HG02588 (cell line): ENCODE measurements around the gene SYNE3.

Source experiments
- ATAC-seq: cut with Tn5 transposase; IDR thresholded peaks from one replicate; pipeline ENCODE4 v1.9.1; 2021; ENCODE audit warnings: mild to moderate bottlenecking, moderate library complexity; ENCODE audit not compliant: unreplicated experiment

Gene SYNE3

DNA sequence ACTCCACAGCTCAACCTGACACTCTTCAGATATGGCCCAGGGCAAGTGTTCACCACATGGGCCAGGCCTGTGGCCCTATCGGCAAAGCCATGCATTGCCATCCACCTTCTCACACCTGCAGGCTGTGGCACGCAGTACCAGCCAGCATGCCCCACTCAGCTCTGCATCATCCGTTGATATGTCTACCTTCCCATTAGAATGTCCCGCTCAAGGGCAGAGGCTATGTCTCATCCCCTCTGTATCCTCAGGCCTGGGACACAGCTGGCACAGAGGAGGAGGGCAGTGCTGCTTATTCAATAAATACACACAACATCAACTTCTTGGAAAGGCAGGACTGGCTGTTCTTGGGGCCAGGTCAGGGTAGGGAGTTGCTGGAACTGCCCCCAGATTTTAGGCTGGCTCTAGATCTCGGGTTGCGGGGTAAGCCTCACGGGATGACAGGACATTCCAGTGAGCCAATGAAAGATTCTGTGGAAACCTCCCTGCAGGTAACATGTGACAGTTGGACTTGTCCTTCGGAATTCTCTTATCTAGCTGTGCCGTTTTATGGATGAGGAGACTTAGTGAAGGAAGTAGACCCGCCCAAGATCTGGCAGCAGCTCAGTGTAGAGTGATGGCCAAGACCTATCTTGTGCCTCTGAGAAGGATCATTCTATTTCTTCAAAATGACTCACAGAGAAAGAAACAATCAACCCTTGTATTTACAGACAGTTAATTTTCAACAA, 25.6 kb downstream of the SYNE3 start:
- ATAC-seq: no peak

DNA sequence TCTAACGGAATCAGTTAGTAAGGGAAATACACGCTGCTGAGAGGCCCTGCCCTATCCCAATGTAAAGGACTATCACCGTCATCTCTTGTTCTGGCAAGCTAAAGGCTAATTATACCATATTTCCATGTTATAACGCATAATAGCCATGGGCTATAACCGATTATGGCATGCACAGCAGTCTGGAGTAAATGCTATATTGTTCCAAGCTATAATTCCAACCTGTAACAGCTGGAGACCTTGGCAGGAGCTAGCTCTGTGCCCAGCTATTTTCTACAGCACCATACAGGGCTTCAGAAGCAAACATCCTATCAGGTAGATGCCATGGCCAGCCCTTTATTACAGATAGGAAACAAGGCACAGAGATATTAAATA, 26.3 kb downstream of the SYNE3 start:
- ATAC-seq: no peak

DNA sequence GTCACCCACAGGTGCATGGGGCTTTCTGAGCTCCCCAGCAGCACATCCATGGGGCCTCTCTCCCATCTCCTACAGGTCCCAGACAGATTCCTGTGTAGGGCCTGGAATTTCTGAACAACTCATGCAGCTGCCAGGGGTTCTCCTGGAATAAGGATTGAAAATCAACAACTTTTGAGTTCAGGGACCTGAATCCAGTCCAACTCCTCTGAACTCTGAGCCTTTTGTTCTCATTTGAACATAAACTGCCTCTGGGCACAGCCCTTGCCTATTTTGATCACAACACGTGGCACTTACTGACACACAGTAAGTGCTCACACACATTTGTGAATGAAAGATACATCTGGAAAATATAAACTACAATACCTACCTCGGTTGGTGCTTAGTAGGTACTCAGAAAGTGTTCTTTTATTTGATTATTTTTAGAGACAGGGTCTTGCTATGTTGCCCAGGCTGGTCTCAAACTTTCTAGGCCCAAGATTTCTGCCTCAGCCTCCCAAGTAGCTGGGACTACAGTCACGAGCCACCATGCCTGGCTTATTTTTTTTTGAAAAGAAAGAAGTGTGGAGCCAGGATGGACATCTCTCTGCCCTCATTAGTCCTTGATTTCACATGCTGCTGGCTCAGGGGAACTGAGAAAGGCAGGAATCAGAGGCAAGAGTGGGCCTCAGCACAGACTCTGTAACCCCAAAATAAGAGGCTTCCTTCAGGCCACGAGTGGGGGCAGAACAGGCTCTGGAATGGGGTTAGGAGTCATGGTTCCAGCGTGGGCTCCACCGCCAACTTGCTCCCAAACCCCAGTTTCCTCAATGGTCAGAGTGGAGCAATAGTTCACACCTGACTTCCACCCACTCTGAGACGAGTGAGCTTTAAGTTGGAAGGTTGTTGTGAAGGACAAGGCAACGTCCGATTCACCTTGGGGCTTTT, 27.0 kb downstream of the SYNE3 start:
- ATAC-seq: no peak

DNA sequence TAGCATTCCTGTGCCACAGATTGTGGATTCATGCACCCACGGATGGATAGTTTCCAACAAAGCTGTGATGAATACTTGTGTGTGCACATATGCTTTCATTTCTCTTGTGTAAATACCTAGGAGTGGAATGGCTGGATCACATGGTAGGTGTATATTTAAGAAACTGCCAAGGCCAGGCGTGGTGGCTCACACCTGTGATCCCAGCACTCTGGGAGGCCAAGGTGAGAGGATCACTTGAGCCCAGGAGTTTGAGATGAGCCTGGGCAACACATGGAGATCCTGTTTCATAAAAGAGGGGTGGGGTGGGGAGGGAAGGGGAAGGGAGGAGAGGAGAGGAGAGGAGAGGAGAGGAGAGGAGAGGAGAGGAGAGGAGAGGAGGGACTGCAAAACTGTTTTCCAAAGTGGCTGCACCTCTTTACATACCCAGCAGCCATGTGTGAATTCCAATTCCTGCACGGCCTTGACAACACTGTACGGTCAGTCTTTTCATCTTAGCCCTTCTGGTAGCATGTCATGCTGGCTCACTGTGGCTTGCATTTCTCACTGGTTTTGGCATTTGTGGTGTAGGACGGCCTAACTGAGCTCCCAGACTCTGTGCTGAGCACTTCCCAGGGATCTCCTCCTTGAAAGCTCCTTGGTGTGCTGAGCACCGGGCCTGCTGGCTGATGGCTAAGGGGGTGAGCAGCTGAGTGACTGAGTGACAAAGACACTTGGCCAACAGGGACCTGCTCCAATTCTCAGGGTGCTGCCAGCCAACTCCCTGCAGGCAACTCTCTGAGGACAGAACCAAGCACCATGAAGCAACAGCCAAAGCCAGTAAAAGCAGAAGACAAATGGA, 27.9 kb downstream of the SYNE3 start:
- ATAC-seq: no peak

DNA sequence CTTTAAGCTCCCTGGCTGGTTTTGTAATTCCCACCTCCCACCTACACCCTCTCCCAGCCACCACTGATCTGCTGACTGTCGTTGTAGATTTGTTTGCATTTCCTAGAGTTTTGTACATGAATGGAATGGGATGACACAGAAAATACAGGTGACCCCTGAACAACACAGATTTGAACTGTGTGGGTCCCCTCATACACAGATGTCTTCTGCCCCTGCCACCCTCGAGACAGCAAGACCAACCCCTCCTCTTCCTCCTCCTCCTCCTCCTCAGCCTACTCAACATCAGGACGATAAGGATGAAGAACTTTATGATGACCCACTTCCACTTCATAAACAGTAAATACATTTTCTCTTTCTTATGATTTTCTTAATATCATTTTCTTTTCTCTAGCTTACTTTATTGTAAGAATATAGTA, 28.8 kb downstream of the SYNE3 start:
- no peak for ATAC-seq

DNA sequence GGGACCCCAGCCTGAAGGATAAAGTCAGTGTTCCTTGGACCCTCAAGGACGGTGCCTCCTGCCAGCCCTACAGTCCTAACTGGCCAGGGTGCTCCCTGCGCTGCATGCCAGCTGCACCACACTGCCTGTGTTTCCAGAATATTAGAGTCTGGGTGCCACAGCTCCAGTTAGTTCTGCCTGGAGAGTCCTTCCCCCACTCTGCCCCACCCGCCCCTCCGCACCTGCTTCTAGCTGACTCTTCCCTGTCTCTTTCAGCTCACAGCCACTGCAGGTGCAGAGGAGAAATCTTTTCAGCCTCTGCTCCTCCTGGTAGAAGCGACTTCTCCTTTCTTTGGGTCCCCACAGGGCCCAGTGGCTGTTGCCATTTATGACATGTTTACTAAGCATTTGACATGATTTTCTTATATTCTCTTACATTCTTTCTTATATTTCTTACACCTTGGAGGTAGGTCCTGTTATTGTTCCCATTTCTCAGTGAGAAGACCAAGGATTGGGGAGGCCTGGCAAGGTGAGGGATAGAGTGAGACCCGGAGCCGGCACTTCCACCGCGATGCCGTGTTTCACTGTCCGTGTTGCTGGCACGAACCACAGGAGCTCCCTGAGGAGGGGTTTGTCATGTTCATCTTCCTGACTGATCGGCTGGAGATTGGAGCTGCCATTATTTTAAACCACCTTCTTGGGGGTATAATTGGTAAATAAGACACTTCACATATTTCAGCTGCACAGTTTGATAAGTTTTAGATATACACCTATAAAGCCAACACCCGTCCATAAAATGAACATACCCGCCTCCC, 29.4 kb downstream of the SYNE3 start:
- ATAC-seq: no peak

DNA sequence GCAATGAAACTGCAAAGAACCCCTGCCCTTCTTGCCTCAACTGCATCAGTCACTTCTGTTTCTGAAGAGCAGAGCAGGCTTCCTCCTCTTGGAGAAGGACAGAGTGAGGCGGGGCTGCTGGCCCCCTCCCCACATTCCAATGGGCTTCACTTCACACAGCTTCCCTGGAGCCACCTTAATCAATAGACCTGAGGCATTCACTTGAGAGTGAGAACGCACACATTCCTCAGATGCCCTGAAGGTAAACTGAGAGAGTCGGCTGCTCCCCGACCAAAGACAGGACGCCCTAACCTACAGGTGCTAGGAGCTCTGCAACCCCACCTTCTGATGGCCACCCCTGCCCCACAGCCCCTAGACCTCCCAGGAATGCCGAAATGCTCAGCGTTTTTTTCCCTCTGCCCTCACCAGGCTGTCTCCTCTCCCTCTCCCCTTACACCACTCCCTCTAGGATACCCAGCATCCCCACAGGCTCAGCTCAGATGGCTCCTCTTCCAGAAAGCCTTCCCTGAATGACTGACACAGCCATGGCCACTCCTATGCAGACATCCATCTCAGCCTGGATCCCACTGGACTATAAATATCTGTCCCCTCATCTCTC, 31.1 kb downstream of the SYNE3 start:
- ATAC-seq: no peak

DNA sequence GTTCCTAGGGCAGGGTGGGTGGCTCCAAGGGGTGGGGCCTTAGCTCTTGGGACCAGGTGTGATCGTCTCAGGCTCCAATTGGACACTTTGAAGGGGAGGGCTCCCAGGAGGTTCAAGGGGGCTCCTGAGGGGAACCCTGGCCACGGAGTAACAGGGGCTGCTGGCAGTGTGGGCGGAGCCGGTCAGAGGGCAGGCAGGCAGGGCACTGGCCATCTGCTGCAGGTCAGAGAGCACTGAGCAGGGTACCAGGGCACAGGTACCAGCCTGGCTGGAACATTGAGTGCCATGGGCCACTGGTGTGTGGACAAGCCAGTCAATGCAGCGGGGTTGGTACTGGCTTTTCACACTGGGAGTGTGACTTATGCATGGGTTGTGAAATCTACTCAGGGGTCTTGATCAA, 32.2 kb downstream of the SYNE3 start:
- no peak for ATAC-seq

DNA sequence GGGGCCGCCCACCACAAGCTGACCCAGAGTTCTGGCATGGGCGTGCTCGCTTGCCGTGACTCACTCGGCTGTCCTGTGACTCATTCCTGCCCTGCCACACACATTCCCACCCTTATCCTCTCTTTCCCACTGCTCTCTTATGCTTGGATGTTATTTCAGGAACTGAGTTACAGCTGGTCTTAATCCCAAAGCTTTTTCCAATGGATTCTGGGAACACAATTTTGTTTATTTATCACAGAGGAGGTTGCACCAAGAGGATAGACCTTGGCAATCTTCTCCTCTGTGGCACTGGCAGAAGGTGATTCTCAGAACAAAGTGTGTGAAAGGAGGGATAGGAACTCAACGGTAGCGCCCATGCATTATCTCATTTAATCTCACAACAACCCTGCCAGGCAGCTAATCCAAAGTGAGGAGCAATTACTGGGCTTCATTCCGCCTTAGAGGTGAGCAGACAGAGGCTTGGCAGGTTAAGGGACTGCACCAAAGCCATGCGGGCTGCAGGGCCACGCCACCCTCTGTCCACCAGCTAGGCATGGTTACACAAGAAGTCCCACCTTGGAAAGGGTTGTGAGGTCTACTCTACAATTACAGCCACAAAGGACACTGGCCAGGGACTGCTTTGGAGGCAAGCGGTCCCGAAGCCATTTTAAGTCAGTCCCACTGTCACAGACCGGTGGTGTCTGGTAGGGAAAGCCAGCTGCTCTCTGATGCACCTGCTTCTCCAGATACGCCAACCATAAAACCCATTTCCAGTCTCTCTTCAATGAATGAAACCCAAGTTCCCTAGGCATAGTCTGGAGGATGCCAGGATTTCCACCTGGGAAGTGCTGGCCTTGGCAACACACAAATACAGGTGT, 32.9 kb downstream of the SYNE3 start:
- no peak for ATAC-seq

DNA sequence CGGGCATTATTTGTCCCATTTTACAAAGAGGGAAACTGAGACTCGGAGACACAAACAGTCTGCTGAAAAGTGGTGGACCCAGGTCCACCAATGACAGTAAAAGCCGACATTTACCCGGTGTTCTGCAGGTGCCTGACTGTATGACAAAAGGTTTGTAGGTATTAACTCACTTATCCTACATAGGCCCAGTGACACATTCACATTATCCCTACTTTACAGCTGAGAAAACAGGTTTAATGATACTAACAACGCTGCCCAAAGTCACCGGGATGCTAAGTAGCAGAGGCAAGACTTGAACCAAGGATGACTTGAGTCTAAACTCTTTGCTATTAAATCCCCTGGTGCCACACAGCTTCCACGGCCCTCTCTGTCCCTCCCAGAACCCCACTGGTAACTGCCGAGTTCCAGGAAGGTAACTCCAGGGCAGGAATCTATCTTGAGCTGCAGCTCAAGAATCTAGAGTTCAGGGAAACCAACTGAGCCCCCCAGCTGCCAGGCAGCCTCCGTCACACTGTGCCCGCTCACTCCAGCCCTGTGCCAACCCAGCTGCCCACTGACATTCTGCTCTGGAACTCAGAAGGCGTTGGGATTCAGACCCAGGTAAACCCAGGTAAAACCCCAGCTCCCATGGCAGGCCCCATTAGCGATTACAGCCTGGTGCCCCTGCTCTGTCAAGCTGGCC, 33.7 kb downstream of the SYNE3 start:
- no peak for ATAC-seq

DNA sequence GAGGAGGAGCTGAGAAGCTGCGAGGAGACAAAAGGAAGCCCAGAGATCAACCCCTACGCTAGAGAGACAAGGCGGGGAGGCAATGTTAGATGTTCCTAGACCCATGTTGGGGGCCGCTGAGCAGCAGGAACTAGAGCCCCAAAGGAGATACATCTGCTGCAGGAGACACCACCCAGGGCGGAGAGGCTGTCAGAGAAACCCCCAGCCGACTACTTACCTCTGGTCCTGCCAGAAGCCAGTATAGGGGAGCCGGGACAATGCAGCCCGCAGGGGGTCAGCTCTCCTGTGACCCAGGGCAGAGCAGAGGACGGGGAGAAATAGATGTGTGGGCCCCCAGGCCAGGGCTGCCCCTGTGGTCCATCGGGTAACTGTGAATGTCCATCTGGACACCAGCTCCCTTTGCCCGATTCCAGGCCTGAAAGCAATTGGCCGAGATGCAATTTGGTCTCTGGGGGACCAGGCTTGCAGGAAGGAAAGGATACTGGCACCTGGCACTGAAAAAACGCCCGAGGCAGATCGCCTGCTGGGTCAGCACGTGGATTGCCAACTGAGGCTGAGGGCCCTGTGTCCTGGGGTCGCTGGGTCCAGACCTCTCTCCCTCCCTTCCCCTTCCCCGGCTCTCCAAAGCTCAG, 34.9 kb downstream of the SYNE3 start:
- ATAC-seq: no peak

DNA sequence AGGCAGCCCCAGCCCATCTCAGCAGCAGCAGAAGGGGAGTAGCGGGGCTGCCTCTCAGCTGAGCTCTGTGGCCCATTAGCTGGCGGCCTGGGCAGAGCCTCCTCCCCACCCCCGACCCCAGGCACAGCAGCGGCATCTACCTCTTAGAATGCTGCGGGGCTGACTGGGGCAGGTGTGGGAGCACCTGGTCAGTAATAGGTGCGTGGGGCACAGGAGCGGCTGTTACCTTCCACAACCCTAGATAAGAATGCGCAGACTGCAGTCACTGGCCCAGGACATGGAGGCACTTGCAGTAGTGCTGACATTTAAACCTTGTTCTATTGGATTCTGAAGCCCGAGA, 35.6 kb downstream of the SYNE3 start:
- ATAC-seq: no peak

DNA sequence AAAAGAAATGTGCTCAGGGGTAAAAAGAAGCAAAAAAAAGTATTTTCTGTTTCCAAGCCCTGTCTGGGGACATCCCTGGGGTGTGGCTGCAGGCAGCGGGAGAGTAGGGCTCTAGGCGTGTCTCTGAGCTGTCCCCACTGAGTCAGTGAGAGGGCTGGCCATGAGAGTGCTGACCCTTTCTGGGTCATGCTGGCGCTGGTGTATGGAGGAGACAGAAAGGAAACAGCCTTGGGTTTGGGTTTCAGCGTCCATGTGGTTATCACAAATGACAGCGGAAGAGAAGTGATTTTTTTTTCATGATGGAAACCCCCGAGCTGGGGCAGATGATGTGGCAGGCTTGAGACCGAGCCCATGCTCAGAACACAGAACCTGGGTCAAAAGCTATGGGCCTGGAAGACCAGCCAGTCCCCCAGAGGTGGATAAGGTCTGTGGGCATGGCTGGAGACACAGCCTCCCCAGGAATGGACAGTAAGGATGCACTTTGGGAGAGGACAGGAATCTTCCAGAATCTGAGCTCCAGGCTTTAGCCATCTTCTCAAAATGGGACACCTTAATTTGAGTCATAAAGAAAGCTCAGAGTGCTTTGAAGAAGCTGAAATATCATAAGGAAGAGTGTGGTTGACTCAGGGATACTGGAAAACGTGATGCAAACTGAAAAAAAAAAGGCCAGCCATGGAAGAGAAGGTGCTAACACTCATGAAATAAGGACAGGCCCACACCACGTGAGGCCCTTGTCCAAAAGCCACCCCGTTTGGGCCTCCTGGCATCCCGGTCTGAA, 36.2 kb downstream of the SYNE3 start:
- ATAC-seq: peak; percentile 58

DNA sequence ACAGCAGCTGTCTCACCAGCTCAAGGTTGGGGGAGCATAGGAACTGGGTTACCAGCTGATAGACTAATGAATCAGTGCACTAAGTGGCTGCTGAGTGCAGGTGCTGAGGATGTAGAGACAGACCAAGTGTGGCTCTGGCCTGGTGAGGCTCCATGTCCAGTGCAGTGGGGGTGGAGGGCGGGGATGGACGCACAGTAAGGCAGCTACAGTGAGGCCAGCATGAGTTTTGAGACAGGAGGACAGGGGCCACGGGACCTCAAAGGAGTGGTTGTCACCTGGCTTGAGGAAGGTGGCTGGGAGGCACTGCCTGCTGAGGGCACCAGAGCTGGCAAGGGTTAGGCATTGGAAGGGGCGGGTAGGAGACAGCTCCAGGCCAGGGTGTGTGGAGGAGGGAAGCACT, 37.0 kb downstream of the SYNE3 start:
- ATAC-seq: no peak

DNA sequence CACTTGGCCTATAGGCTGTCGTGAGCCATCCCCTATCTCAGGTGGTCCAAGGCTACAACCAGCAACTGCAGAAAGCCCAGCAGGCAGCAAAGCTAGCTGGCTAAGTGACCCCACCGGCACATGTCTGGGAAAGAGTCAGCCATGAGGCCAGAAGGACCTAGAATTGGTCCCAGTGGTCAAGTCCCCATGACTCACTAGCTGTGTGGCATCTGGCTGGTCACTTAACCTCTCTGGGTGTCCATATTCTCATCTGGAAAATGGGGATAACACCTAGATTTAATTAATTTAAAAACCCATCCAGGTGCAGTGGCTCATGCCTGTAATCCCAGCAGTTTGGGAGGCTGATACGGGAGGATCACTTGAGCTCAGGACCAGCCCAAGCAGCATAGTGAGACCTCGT, 37.6 kb downstream of the SYNE3 start:
- ATAC-seq: no peak

DNA sequence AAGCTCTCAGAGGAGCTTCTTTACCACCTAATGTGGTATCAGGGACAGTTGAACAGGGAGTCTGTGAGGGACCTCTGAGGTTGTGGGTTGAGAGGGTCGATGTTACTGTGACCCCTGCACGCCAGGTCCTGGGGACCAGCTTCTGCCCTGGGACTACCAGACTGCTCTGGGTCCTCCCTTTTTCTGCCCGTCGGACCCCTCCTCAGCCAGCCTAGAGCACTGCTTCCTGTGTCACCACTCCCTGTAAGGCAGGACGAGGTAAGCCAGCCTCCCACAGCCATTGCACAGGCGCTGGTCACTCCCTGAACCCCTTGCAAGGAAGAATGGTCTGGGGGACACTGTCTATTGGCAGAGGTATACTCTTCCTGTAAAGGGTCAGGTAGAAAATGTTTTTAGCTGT, 38.1 kb downstream of the SYNE3 start:
- ATAC-seq: no peak

DNA sequence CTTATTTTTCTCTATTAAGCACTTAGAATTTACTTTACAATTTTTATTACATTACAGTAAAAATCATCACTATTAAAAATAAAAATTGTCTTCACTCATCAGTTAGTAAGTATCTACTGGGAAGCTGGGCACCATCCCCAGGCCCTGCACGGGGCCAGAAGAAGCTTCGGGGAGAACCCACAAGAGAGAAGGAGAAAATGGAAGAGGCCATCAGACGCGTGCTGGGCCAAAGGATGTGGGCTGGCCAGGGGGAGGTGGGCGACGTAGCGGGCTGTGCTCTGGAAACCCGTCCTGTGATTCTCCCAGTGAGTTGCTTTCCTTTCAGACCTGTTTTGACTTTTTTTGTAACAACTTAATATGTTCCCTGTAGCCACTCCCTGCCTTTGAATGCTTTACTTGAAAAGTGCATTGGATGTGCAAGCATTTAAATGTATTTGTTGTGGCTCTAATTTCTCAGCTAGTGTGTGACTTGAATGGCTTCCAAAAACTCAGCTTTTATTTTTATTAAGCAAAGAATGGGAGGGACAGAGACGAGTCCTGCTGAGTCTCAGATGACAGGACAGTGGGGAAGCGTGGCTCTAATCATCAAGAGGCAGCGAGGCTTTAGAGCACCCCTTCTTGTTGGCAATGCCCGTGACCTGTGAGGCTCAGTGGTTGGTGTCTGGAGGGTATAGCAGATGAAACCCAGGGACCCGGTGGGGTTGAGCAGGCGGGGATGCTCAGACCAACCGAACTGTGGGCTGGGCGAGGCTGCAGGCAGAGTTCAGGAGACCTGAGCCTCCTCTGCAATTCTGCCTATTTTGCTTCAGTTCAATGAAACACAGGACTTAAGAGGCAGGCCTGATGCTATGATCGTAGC, 38.8 kb downstream of the SYNE3 start:
- no peak for ATAC-seq
